NCI-H2227 (cell line): Measurements from ENCODE around the gene MAP3K12.

ENCODE experiments used
- DNase-seq: peaks from one replicate; lab custom pipeline; 2025; ENCODE audit not compliant: unreplicated experiment; lab: John Stamatoyannopoulos, UW

MAP3K12 gene

GRCh38 chr12:53508534-53509170 lies 9.4 kb upstream of the MAP3K12 start:
- DNase-seq = peak; percentile 85

- no peak for DNase-seq
These were observed 8.3 kb upstream of the MAP3K12 start for GRCh38 chr12:53507603-53507885.

- DNase-seq = no peak
These were observed 7.8 kb upstream of the MAP3K12 start, which contains the start of gene NPFF for GRCh38 chr12:53506881-53507602. NPFF (minus strand) TSS chr12:53507484; CDS start chr12:53507474, 10 bp downstream.

- no peak for DNase-seq
These were observed 7.2 kb upstream of the MAP3K12 start for GRCh38 chr12:53506450-53506785.

GRCh38 chr12:53505555-53506449 lies 6.5 kb upstream of the MAP3K12 start:
- no peak for DNase-seq

GRCh38 chr12:53505086-53505485 lies 5.8 kb upstream of the MAP3K12 start:
- DNase-seq = no peak

GRCh38 chr12:53504004-53504920 lies 5.0 kb upstream of the MAP3K12 start:
- DNase-seq = no peak

GRCh38 chr12:53502983-53503728 lies 3.9 kb upstream of the MAP3K12 start:
- DNase-seq = no peak

- no peak for DNase-seq
These were observed 3.1 kb upstream of the MAP3K12 start for GRCh38 chr12:53502331-53502730.

GRCh38 chr12:53501615-53502181 lies 2.4 kb upstream of the MAP3K12 start:
- DNase-seq = no peak

GRCh38 chr12:53500776-53501614 lies 1.7 kb upstream of the MAP3K12 start, which contains the start of gene TARBP2:
TARBP2 (plus strand) TSS chr12:53501283; CDS start chr12:53501409, 126 bp downstream.
- peak; percentile 97 for DNase-seq

- DNase-seq = peak; percentile 47
These were observed 1.0 kb upstream of the MAP3K12 start for GRCh38 chr12:53500142-53500775.

- no peak for DNase-seq
These were observed 1.0 kb downstream of the MAP3K12 start for GRCh38 chr12:53498235-53498630.

GRCh38 chr12:53497461-53497860 lies 1.8 kb downstream of the MAP3K12 start:
- DNase-seq = no peak

- no peak for DNase-seq
These were observed 2.6 kb downstream of the MAP3K12 start for GRCh38 chr12:53496752-53497032.

GRCh38 chr12:53495903-53496751 lies 3.1 kb downstream of the MAP3K12 start:
- peak; percentile 34 for DNase-seq

- peak; percentile 54 for DNase-seq
These were observed 5.5 kb downstream of the MAP3K12 start for GRCh38 chr12:53493610-53494391.
